ENCODE data around the gene SLITRK3.

DNA sequence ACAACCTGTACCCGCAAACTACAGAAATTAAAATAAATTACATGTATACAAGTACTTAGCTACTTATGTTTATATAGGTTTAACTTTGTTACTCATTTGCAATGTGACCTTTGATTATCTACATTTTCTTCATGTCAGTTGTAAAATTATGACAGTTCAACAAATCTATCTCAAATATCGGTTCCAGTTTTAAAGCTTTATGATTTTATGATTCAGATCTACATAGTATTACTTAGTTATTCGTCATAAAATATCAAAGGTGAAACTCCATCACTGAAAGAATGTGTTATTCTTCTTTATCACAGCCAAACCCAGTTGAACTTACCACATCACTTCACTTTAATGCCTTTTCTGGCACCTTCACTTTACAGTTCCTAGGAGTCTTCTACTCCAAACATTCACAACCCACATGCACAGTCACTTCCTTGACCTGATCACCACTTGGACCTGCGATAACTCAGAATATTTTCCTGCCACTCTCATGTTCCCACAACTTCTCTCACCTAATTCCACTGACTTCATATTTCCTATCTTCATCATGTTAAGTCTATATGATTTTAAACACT is 47.2 kb downstream of the SLITRK3 start:
- TF ChIP-seq CTCF (IDR thresholded peaks at IDR 0.05) (no peak), POLR2A (IDR thresholded peaks at IDR 0.05) (no peak)
